OCI-LY3 (cell line): Measurements from ENCODE around the gene BZW1.

ENCODE experiments used
- EZH2phosphoT487 ChIP-seq: fragments of 200-600 bp; shearing (Covaris generic); IDR thresholded peaks from 2 replicates; pipeline ENCODE4 v1.6.1; 2018; ENCODE audit warnings: antibody characterized with exemption, mixed run types, low read depth
- TF ChIP-seq, protein P1 (sequence below): fragments of 200-600, 300-600 bp; sonication (generic); IDR thresholded peaks from 2 replicates; pipeline ENCODE4 v1.5.1; 2014; ENCODE audit warnings: antibody characterized with exemption, low read length, low read depth

DNA sequence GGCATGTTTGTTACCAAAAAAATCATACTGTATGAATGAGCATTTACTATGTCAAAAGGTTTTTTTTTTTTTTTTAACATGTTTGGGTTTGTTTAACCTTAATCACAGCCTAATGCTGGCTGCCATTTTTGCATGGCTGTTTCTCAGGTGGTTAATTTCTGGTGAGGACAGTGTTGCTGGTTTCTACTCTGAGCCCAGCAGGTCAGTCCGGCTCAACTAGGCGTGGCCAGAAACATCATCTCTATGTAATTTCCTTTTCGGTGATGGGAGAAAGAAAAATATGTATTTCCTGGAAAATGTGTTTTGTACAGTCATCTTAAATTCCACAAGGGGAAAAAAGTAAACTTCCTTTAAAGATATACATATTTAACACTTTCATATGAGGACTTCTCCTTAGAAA lies 24.9 kb upstream of the BZW1 start:
- TF ChIP-seq, protein P1, sequence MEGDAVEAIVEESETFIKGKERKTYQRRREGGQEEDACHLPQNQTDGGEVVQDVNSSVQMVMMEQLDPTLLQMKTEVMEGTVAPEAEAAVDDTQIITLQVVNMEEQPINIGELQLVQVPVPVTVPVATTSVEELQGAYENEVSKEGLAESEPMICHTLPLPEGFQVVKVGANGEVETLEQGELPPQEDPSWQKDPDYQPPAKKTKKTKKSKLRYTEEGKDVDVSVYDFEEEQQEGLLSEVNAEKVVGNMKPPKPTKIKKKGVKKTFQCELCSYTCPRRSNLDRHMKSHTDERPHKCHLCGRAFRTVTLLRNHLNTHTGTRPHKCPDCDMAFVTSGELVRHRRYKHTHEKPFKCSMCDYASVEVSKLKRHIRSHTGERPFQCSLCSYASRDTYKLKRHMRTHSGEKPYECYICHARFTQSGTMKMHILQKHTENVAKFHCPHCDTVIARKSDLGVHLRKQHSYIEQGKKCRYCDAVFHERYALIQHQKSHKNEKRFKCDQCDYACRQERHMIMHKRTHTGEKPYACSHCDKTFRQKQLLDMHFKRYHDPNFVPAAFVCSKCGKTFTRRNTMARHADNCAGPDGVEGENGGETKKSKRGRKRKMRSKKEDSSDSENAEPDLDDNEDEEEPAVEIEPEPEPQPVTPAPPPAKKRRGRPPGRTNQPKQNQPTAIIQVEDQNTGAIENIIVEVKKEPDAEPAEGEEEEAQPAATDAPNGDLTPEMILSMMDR, result no peak
- TF ChIP-seq EZH2phosphoT487, result no peak
